Nephron (organoid): ENCODE measurements around the gene ARHGAP31.

ENCODE experiments used
- H3K27ac Mint-ChIP-seq, 3 experiments: 2 replicates each; pipeline ENCODE4 v1.8.0; 2020; ENCODE audit warnings: mixed read lengths in 3 of 3, mild to moderate bottlenecking in 2 of 3, moderate library complexity in 1 of 3
- H3K27me3 Mint-ChIP-seq: 2 replicates; pipeline ENCODE4 v1.8.0; 2021; ENCODE audit warnings: low read depth, mild to moderate bottlenecking, moderate library complexity, mixed read lengths
- H3K36me3 Mint-ChIP-seq: 2 replicates; pipeline ENCODE4 v1.8.0; 2020; ENCODE audit warnings: low read depth, mixed read lengths
- H3K4me1 Mint-ChIP-seq: 2 replicates; pipeline ENCODE4 v1.8.0; 2020; ENCODE audit warnings: mixed read lengths
- H3K4me3 Mint-ChIP-seq, 3 experiments: 2 replicates each; pipeline ENCODE4 v1.8.0; 2020; ENCODE audit warnings: mild to moderate bottlenecking in 3 of 3, mixed read lengths in 3 of 3, moderate library complexity in 2 of 3
- H3K9me3 Mint-ChIP-seq: 2 replicates; pipeline ENCODE4 v1.8.0; 2020; ENCODE audit warnings: mixed read lengths
- CTCF ChIP-seq, 3 experiments: fragments of 200-600 bp; sonication (generic); IDR thresholded peaks; one replicate each; pipeline ENCODE4 v1.5.0; 2021; ENCODE audit warnings: antibody characterized with exemption in 3 of 3; ENCODE audit not compliant: unreplicated experiment in 3 of 3

The ARHGAP31 gene

GRCh38 chr3:119433613-119434325 is 139.6 kb downstream of the ARHGAP31 start:
- peaks cover 27% of the 10 kb centered on the region for H3K9me3 Mint-ChIP-seq
- no peak for TF ChIP-seq CTCF (IDR thresholded peaks at IDR 0.05; ENCODE audit: unreplicated experiment in 3 of 3)
- H3K4me3 Mint-ChIP-seq = no peak overlapping the region
- no peak overlapping the region for H3K27ac Mint-ChIP-seq
- H3K27me3 Mint-ChIP-seq = no peaks in the 10 kb centered on the region
- peaks cover 96% of the 10 kb centered on the region for H3K36me3 Mint-ChIP-seq
- H3K4me1 Mint-ChIP-seq = no peaks in the 10 kb centered on the region

GRCh38 chr3:119434703-119435102 is 140.5 kb downstream of the ARHGAP31 start:
- no peak overlapping the region for H3K27ac Mint-ChIP-seq
- H3K27me3 Mint-ChIP-seq = no peaks in the 10 kb centered on the region
- H3K4me1 Mint-ChIP-seq = no peaks in the 10 kb centered on the region
- H3K9me3 Mint-ChIP-seq = peaks cover 20% of the 10 kb centered on the region
- no peak overlapping the region for H3K4me3 Mint-ChIP-seq
- H3K36me3 Mint-ChIP-seq = peaks cover 91% of the 10 kb centered on the region
- TF ChIP-seq CTCF (IDR thresholded peaks at IDR 0.05; ENCODE audit: unreplicated experiment in 3 of 3) = no peak

- TF ChIP-seq CTCF (IDR thresholded peaks at IDR 0.05; ENCODE audit: unreplicated experiment in 3 of 3) = no peak
- H3K4me1 Mint-ChIP-seq = no peaks in the 10 kb centered on the region
- no peak overlapping the region for H3K27ac Mint-ChIP-seq
- no peak overlapping the region for H3K4me3 Mint-ChIP-seq
- peaks cover 91% of the 10 kb centered on the region for H3K36me3 Mint-ChIP-seq
- H3K9me3 Mint-ChIP-seq = peaks cover 3% of the 10 kb centered on the region
- H3K27me3 Mint-ChIP-seq = no peaks in the 10 kb centered on the region
Observed at GRCh38 chr3:119436977-119437376, 142.8 kb downstream of the ARHGAP31 start.

GRCh38 chr3:119437691-119438258 is 143.6 kb downstream of the ARHGAP31 start:
- no peak for TF ChIP-seq CTCF (IDR thresholded peaks at IDR 0.05; ENCODE audit: unreplicated experiment in 3 of 3)
- peaks cover 93% of the 10 kb centered on the region for H3K36me3 Mint-ChIP-seq
- H3K27me3 Mint-ChIP-seq = no peaks in the 10 kb centered on the region
- no peak overlapping the region for H3K27ac Mint-ChIP-seq
- H3K9me3 Mint-ChIP-seq = peaks cover 5% of the 10 kb centered on the region
- H3K4me3 Mint-ChIP-seq = no peak overlapping the region
- no peaks in the 10 kb centered on the region for H3K4me1 Mint-ChIP-seq

GRCh38 chr3:119443179-119443578 is 149.0 kb downstream of the ARHGAP31 start:
- Mint-ChIP-seq H3K4me1 (no peaks in the 10 kb centered on the region), H3K27ac (no peak overlapping the region), H3K36me3 (peaks cover 82% of the 10 kb centered on the region), H3K9me3 (peaks cover 3% of the 10 kb centered on the region), H3K4me3 (no peak overlapping the region), H3K27me3 (no peaks in the 10 kb centered on the region)
- TF ChIP-seq CTCF (IDR thresholded peaks at IDR 0.05; ENCODE audit: unreplicated experiment in 3 of 3) = no peak

GRCh38 chr3:119444590-119444989 is 150.4 kb downstream of the ARHGAP31 start:
- Mint-ChIP-seq H3K27me3 (no peaks in the 10 kb centered on the region), H3K27ac (no peak overlapping the region), H3K4me3 (no peak overlapping the region), H3K9me3 (peaks cover 3% of the 10 kb centered on the region), H3K36me3 (peaks cover 81% of the 10 kb centered on the region), H3K4me1 (no peaks in the 10 kb centered on the region)
- no peak for TF ChIP-seq CTCF (IDR thresholded peaks at IDR 0.05; ENCODE audit: unreplicated experiment in 3 of 3)
